Spleen (tissue), 11 donors: Measurements from ENCODE around the gene TXNL4A. TPM values are rescaled to one million over a fixed set of nuclear protein-coding genes. Genes with fewer than 3 reads are reported as not detected.

ENCODE experiments used
- DNase-seq: peaks from one replicate; pipeline ENCODE4 v3.0.0-alpha.2; 2020
- H3K27ac ChIP-seq, 8 donors: fragments of 200-600 bp; sonication (generic) in 7 of 8; 1 replicate in 4 of 8; 2 replicates in 4 of 8; pipeline versions ENCODE4 v1.5.0 to v1.8.0; 2016 to 2021; ENCODE audit warnings: inconsistent platforms in 4 of 8, mild to moderate bottlenecking in 4 of 8, moderate library complexity in 1 of 8
- H3K27me3 ChIP-seq, 7 donors: fragments of 200-600 bp; sonication (generic) in 6 of 7; replicated peaks in 1 of 7; 1 replicate in 4 of 7; 2 replicates in 3 of 7; pipeline versions ENCODE4 v1.5.0 to v1.8.0; 2016 to 2021; ENCODE audit warnings: inconsistent platforms in 3 of 7, mild to moderate bottlenecking in 1 of 7
- H3K36me3 ChIP-seq, 6 donors: fragments of 200-600 bp; sonication (generic) in 5 of 6; 1 replicate in 4 of 6; 2 replicates in 2 of 6; pipeline versions ENCODE4 v1.5.0 to v1.8.0; 2016 to 2021; ENCODE audit warnings: inconsistent platforms in 2 of 6
- H3K4me1 ChIP-seq, 6 donors: fragments of 200-600 bp; sonication (generic) in 5 of 6; 1 replicate in 3 of 6; 2 replicates in 3 of 6; pipeline versions ENCODE4 v1.5.0 to v1.8.0; 2016 to 2021; ENCODE audit warnings: inconsistent platforms in 3 of 6
- H3K4me3 ChIP-seq, 8 donors: fragments of 200-600 bp; sonication (generic) in 7 of 8; 1 replicate in 4 of 8; 2 replicates in 4 of 8; pipeline versions ENCODE4 v1.5.0 to v1.8.0; 2016 to 2021; ENCODE audit warnings: inconsistent platforms in 4 of 8, mild to moderate bottlenecking in 4 of 8, moderate library complexity in 2 of 8
- H3K9me3 ChIP-seq, 8 donors: fragments of 200-600 bp; sonication (generic) in 7 of 8; 1 replicate in 4 of 8; 2 replicates in 4 of 8; pipeline versions ENCODE4 v1.5.0 to v1.8.0; 2016 to 2021; ENCODE audit warnings: inconsistent platforms in 4 of 8
- POLR2A ChIP-seq, 3 donors: fragments of 450-650 bp; IDR thresholded peaks; one replicate each; pipeline ENCODE4 v1.5.1; 2017; ENCODE audit warnings: antibody characterized with exemption in 3 of 3, mild to moderate bottlenecking in 1 of 3
- POLR2AphosphoS5 ChIP-seq, 3 donors: sonication (generic); formaldehyde crosslinking; IDR thresholded peaks; one replicate each; pipeline ENCODE4 v1.5.1; 2017; ENCODE audit warnings: antibody characterized with exemption in 3 of 3
- WGBS, 5 donors: extraction: QIAGEN DNeasy Blood & Tissue Kit in 3 of 5; methylation state at CpG; one replicate each; pipeline versions ENCODE4 v1.1.5 to v1.1.7; 2013 to 2018; 5-methylcytosine and 5-hydroxymethylcytosine counted together
- intact Hi-C: fragments of 100-400 bp; cut with DNase I; formaldehyde crosslinking; loops from one replicate; pipeline ENCODE4 v1.15.0; 2023; ENCODE audit warnings: low total_unique reads
- polyA plus RNA-seq, 3 donors: library from polyadenylated mRNA; stranded (reverse); fragments of 200-250 nt; gene quantifications; one replicate each; pipeline ENCODE4 v1.2.1, GENCODE V29; 2013
- total RNA-seq, 7 donors: library from RNA; depleted of rRNA in 3 of 7; stranded (reverse); fragments of >200 nt in 3 of 7; fragmentation: NEBNext Ultra II Directional in 4 of 7; extraction: Animal tissue kit (Norgen Biotek cat#: 25700) in 4 of 7; gene quantifications; one replicate each; pipeline versions ENCODE4 v1.1.0 to v1.2.1, GENCODE V29; 2016 to 2021
- TF ChIP-seq, protein P1 (sequence below), 11 experiments: fragments of 200-600 bp in 7 of 11; fragments of 450-650 bp in 4 of 11; sonication (generic) in 4 of 11; IDR thresholded peaks in 8 of 11; conservative IDR thresholded peaks in 3 of 11; 1 replicate in 7 of 11; 2 replicates in 4 of 11; pipeline versions ENCODE4 v1.4.0 to v1.8.0; 2016 to 2021; ENCODE audit warnings: antibody characterized with exemption in 11 of 11, inconsistent platforms in 4 of 11, mild to moderate bottlenecking in 1 of 11
- donor health status: healthy with polysubstance abuse.
- donor health status: DM: no; HTN: no; CAD: no; lungs with moderate emphysema.
- donor health status: DM: no; HTN: no; CAD: no.
- donor health status: Bipolar disorder and iron deficiency.
- donor health status: healthy.
- donor health status: DM: no; HTN: no; CAD: no.
- donor health status: DM: yes; HTN: yes; CAD: no.

The TXNL4A gene
- total and polyA plus RNA-seq, 10 donors = 20.7 to 98.5 (median 69.3) TPM

DNA sequence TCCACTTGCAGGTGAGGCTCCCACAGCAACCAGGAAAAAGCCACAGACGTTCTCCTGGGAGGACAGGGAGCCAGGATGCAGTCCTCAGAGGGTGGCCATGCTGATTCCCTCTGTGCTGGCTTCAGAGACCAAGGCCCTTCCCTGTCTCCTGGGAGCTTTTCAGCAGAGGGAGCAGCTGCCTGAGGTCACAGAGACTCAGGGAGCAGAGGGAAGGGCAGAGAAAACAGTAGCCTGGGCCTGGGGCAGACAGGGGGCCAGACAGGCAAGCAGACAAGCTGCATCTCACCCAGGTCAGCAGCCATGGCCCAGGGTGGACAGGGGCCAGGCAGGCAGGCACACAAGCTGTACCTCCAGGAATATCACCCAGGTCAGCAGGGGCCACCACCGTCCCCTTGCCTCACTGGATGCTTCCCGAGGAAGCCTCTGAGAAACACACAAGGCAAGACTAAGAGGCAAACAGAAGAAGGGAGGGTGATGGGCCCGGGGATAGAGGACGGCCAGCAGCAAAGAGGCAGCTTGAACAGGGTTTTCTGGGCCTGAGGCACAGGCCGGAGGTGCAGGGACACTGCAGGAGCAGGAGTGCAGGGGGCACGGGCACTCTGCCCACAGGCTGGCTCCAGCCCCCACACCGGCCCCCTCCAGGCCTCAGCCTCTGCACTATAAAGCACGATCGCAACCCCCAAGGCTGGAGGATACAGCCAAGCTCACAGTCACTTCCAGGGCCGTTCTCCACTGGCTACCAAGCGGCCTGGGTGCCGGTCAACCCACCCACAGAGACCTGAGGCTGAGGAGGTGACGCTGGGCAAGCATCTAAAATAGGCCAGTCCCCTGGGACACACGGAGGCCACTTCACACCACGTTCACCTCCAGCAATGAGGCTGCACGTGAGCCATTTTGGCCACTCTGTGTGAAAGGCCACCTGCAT lies 43.0 kb downstream of the TXNL4A start:
- peak overlapping the region in 2 of 8 donors; percentile 4 to 32 for H3K27ac ChIP-seq
- intact Hi-C loops = loop anchor here (10.0 kb wide), 1 partner anchor 261 kb away; no protein-coding TSS in a partner anchor

DNA sequence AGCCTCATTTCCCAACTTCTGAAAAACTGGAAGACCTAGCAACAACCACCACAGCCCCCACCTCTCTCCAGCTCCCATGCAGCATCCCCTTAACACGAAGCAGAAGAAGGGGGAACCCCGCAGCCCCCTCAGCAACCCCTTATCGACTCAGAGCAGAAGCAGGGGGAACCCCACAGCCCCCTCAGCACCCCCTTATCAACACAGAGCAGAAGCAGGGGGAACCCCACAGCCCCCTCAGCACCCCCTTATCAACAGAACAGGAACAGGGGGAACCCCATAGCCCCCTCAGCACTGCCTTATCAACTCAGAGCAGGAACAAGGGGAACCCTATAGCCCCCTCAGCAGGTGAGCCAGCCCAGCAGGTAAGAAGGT lies 43.6 kb downstream of the TXNL4A start:
- Histone ChIP-seq H3K4me3 (no peak overlapping the region), H3K27me3 (no peaks in the 10 kb centered on the region), H3K27ac (peak overlapping the region in 1 of 8 donors; percentile 37), H3K4me1 (peaks cover 15 to 77% (median 50%) of the 10 kb centered on the region in 6 donors), H3K36me3 (peaks cover 0 to 83% (median 35%) of the 10 kb centered on the region in 6 donors), H3K9me3 (no peaks in the 10 kb centered on the region)
- WGBS, 5 donors = 27 to 54% (median 39%) methylated on average over 3 of the region's 3 CpGs
- TF ChIP-seq POLR2A (IDR thresholded peaks at IDR 0.05) = no peak
- TF ChIP-seq, protein P1, sequence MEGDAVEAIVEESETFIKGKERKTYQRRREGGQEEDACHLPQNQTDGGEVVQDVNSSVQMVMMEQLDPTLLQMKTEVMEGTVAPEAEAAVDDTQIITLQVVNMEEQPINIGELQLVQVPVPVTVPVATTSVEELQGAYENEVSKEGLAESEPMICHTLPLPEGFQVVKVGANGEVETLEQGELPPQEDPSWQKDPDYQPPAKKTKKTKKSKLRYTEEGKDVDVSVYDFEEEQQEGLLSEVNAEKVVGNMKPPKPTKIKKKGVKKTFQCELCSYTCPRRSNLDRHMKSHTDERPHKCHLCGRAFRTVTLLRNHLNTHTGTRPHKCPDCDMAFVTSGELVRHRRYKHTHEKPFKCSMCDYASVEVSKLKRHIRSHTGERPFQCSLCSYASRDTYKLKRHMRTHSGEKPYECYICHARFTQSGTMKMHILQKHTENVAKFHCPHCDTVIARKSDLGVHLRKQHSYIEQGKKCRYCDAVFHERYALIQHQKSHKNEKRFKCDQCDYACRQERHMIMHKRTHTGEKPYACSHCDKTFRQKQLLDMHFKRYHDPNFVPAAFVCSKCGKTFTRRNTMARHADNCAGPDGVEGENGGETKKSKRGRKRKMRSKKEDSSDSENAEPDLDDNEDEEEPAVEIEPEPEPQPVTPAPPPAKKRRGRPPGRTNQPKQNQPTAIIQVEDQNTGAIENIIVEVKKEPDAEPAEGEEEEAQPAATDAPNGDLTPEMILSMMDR (IDR thresholded peaks at IDR 0.05 in 8 of 11, conservative IDR thresholded peaks at IDR 0.05 in 3 of 11) = no peak
- TF ChIP-seq POLR2AphosphoS5 (IDR thresholded peaks at IDR 0.05) = no peak
- intact Hi-C loops = loop anchor here (10.0 kb wide), 1 partner anchor 260 kb away; no protein-coding TSS in a partner anchor
- DNase-seq = peak; percentile 47

More for the DNA sequence above, 43.0 kb downstream of the TXNL4A start:
- Histone ChIP-seq H3K27me3 (no peaks in the 10 kb centered on the region), H3K36me3 (peaks cover 0 to 76% (median 29%) of the 10 kb centered on the region in 6 donors), H3K9me3 (no peaks in the 10 kb centered on the region), H3K4me1 (peaks cover 20 to 84% (median 56%) of the 10 kb centered on the region in 6 donors), H3K4me3 (no peak overlapping the region)
- DNase-seq = peak; percentile 68
- 72 to 84% (median 81%) methylated on average over 9 to 17 of the region's 17 CpGs for WGBS, 5 donors
- TF ChIP-seq, protein P1 (IDR thresholded peaks at IDR 0.05 in 8 of 11, conservative IDR thresholded peaks at IDR 0.05 in 3 of 11) = no peak
- TF ChIP-seq POLR2AphosphoS5 (IDR thresholded peaks at IDR 0.05) (no peak), POLR2A (IDR thresholded peaks at IDR 0.05) (no peak)

DNA sequence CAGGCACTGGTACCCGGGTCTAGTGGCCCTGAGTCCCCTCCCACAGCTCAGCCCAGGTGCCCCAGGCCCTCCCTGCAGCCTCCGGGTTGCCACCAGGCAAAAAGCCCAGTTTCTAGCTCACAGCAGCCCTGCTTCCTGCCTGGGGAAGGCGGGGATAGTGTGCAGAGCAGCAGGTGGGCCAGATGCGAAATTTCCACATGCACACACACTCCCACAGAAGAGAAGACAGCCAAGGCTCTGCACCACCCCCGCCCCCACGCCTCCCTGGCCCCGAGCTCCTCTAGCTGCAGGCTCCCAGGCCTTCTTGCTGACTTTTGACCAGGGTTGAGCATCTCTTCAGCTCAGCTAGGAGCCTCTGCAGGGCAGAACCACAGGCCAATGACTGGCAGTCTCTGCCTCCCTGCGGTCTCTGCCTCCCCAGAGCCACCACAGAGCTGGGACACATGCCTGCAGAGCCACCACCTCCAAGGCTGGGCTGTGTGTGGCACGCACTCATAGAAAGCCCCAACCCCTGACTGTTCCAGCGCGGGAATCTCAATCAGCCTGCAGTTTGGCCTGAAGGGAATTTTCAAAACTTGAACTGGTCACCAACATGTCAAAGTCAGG lies 44.1 kb downstream of the TXNL4A start:
- Histone ChIP-seq H3K4me3 (no peak overlapping the region), H3K4me1 (peaks cover 10 to 74% (median 47%) of the 10 kb centered on the region in 6 donors), H3K36me3 (peaks cover 0 to 87% (median 38%) of the 10 kb centered on the region in 6 donors), H3K27ac (peak overlapping the region in 3 of 8 donors; percentile 2 to 37 (median 4)), H3K27me3 (no peaks in the 10 kb centered on the region), H3K9me3 (no peaks in the 10 kb centered on the region)
- peak; percentile 75 for DNase-seq
- TF ChIP-seq POLR2AphosphoS5 (IDR thresholded peaks at IDR 0.05) = peak in 1 of 3 donors; percentile 25
- TF ChIP-seq, protein P1 (IDR thresholded peaks at IDR 0.05 in 8 of 11, conservative IDR thresholded peaks at IDR 0.05 in 3 of 11) = no peak
- intact Hi-C loops = loop anchor here (10.0 kb wide), 1 partner anchor 259 kb away; no protein-coding TSS in a partner anchor
- 35 to 57% (median 50%) methylated on average over 10 to 11 of the region's 11 CpGs for WGBS, 5 donors
